Testis (tissue), 2 donors: ENCODE results near the gene ASB6.

Experiments
- POLR2A ChIP-seq: fragments of 450-650 bp; IDR thresholded peaks from one replicate; pipeline ENCODE4 v1.6.1; 2017; ENCODE audit warnings: antibody characterized with exemption, mild to moderate bottlenecking, moderate library complexity
- TF ChIP-seq, protein P1 (sequence below), 3 experiments: fragments of 450-650 bp in 2 of 3; fragments of 200-600 bp in 1 of 3; sonication (generic) in 1 of 3; IDR thresholded peaks; one replicate each; pipeline ENCODE4 v1.5.1; 2016 to 2019; ENCODE audit warnings: antibody characterized with exemption in 3 of 3, mild to moderate bottlenecking in 2 of 3, moderate library complexity in 1 of 3

- TF ChIP-seq, protein P1, sequence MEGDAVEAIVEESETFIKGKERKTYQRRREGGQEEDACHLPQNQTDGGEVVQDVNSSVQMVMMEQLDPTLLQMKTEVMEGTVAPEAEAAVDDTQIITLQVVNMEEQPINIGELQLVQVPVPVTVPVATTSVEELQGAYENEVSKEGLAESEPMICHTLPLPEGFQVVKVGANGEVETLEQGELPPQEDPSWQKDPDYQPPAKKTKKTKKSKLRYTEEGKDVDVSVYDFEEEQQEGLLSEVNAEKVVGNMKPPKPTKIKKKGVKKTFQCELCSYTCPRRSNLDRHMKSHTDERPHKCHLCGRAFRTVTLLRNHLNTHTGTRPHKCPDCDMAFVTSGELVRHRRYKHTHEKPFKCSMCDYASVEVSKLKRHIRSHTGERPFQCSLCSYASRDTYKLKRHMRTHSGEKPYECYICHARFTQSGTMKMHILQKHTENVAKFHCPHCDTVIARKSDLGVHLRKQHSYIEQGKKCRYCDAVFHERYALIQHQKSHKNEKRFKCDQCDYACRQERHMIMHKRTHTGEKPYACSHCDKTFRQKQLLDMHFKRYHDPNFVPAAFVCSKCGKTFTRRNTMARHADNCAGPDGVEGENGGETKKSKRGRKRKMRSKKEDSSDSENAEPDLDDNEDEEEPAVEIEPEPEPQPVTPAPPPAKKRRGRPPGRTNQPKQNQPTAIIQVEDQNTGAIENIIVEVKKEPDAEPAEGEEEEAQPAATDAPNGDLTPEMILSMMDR (IDR thresholded peaks at IDR 0.05), result no peak
- TF ChIP-seq POLR2A, result no peak
Measured at GRCh38 chr9:129606161-129607026, 35.6 kb downstream of the ASB6 start.
